ENCODE results near the gene E2F6. TPM values are rescaled to one million over a fixed set of nuclear protein-coding genes. Genes with fewer than 3 reads are reported as not detected.

Gene E2F6
- total RNA-seq, 1 experiment from 2014 or later: 25.6 TPM

GRCh38 chr2:11495844-11496681 is 30.1 kb upstream of the E2F6 start:
- peaks cover 16% of the 10 kb centered on the region for H3K27me3 Mint-ChIP-seq (ENCODE audit: unreplicated experiment)
- CTCF ChIA-PET: no interaction called here
- no peak overlapping the region for H3K27ac Mint-ChIP-seq (ENCODE audit: unreplicated experiment)
- intact Hi-C loops (cut with micrococcal nuclease; ENCODE audit: unreplicated experiment): no loop called here
- H3K4me1 Mint-ChIP-seq (ENCODE audit: low read depth, unreplicated experiment): peaks cover 9% of the 10 kb centered on the region
- no peak for TF ChIP-seq CTCF (IDR thresholded peaks at IDR 0.05; ENCODE audit: unreplicated experiment)
- no peaks in the 10 kb centered on the region for H3K36me3 Mint-ChIP-seq (ENCODE audit: insufficient read depth, unreplicated experiment)
- no TSS peak for BruUV-seq (replicated peaks)
- H3K4me3 Mint-ChIP-seq (ENCODE audit: low read depth, unreplicated experiment): no peak overlapping the region
- H3K9me3 Mint-ChIP-seq (ENCODE audit: low read depth, unreplicated experiment): no peaks in the 10 kb centered on the region
- DNase-seq: no peak

- Mint-ChIP-seq H3K4me3 (ENCODE audit: low read depth, unreplicated experiment) (no peak overlapping the region), H3K27me3 (ENCODE audit: unreplicated experiment) (peaks cover 16% of the 10 kb centered on the region), H3K36me3 (ENCODE audit: insufficient read depth, unreplicated experiment) (no peaks in the 10 kb centered on the region), H3K27ac (ENCODE audit: unreplicated experiment) (no peak overlapping the region), H3K9me3 (ENCODE audit: low read depth, unreplicated experiment) (no peaks in the 10 kb centered on the region), H3K4me1 (ENCODE audit: low read depth, unreplicated experiment) (peaks cover 9% of the 10 kb centered on the region)
- BruUV-seq (replicated peaks): no TSS peak
- no peak for TF ChIP-seq CTCF (IDR thresholded peaks at IDR 0.05; ENCODE audit: unreplicated experiment)
- DNase-seq: no peak
- CTCF ChIA-PET: no interaction called here
- intact Hi-C loops (cut with micrococcal nuclease; ENCODE audit: unreplicated experiment): no loop called here
Observed at GRCh38 chr2:11494310-11494709, 28.3 kb upstream of the E2F6 start.

- no peak for DNase-seq
- Mint-ChIP-seq H3K9me3 (ENCODE audit: low read depth, unreplicated experiment) (no peaks in the 10 kb centered on the region), H3K36me3 (ENCODE audit: insufficient read depth, unreplicated experiment) (no peaks in the 10 kb centered on the region), H3K4me1 (ENCODE audit: low read depth, unreplicated experiment) (peaks cover under 1% of the 10 kb centered on the region), H3K27ac (ENCODE audit: unreplicated experiment) (no peak overlapping the region), H3K4me3 (ENCODE audit: low read depth, unreplicated experiment) (no peak overlapping the region), H3K27me3 (ENCODE audit: unreplicated experiment) (peaks cover 16% of the 10 kb centered on the region)
- BruUV-seq (replicated peaks): no TSS peak
- TF ChIP-seq CTCF (IDR thresholded peaks at IDR 0.05; ENCODE audit: unreplicated experiment): no peak
- intact Hi-C loops (cut with micrococcal nuclease; ENCODE audit: unreplicated experiment): no loop called here
- CTCF ChIA-PET: no interaction called here
Observed at GRCh38 chr2:11493282-11493681, 27.3 kb upstream of the E2F6 start.

GRCh38 chr2:11492720-11493119 is 26.8 kb upstream of the E2F6 start:
- H3K9me3 Mint-ChIP-seq (ENCODE audit: low read depth, unreplicated experiment): no peaks in the 10 kb centered on the region
- H3K4me1 Mint-ChIP-seq (ENCODE audit: low read depth, unreplicated experiment): no peaks in the 10 kb centered on the region
- BruUV-seq (replicated peaks): no TSS peak
- no peak for DNase-seq
- no peaks in the 10 kb centered on the region for H3K36me3 Mint-ChIP-seq (ENCODE audit: insufficient read depth, unreplicated experiment)
- intact Hi-C loops (cut with micrococcal nuclease; ENCODE audit: unreplicated experiment): no loop called here
- H3K27me3 Mint-ChIP-seq (ENCODE audit: unreplicated experiment): peaks cover 19% of the 10 kb centered on the region
- no peak for TF ChIP-seq CTCF (IDR thresholded peaks at IDR 0.05; ENCODE audit: unreplicated experiment)
- H3K27ac Mint-ChIP-seq (ENCODE audit: unreplicated experiment): no peak overlapping the region
- CTCF ChIA-PET: no interaction called here
- H3K4me3 Mint-ChIP-seq (ENCODE audit: low read depth, unreplicated experiment): no peak overlapping the region

All from Calu3 (cell line).